GM21529 (cell line): ENCODE results near the gene TLE5.
"Not testable (repeated sequence)": the region's sequence is repeated elsewhere in the genome, so short reads cannot be mapped to it uniquely, and the experiment has no call there.

Experiments used
- ATAC-seq: cut with Tn5 transposase; IDR thresholded peaks from one replicate; pipeline ENCODE4 v1.9.1; 2021; ENCODE audit not compliant: unreplicated experiment

Gene TLE5

GRCh38 chr19:3045885-3046697 is 16.2 kb downstream of the TLE5 start:
- ATAC-seq = no peak

DNA sequence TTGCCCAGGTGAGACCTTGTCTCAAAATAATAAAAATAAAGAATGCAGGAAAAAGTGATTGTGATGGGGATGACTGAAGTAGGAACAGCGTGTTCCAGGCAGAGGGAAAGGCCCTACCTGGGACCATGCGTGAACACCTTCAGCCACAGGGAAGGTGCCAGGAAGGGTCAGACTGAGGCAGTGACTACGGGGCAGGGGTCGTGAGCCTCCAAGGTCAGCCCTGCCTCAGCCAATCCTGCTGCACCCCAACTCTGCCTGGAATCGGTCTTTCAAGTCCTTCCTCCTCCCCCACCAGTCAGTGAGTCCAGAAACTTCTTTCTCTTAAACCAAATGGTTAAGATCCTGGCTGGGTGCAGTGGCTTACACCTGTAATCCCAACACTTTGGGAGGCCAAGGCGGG is 17.1 kb downstream of the TLE5 start:
- no peak for ATAC-seq

- no peak for ATAC-seq
Measured at GRCh38 chr19:3042621-3043267, 19.6 kb downstream of the TLE5 start.

DNA sequence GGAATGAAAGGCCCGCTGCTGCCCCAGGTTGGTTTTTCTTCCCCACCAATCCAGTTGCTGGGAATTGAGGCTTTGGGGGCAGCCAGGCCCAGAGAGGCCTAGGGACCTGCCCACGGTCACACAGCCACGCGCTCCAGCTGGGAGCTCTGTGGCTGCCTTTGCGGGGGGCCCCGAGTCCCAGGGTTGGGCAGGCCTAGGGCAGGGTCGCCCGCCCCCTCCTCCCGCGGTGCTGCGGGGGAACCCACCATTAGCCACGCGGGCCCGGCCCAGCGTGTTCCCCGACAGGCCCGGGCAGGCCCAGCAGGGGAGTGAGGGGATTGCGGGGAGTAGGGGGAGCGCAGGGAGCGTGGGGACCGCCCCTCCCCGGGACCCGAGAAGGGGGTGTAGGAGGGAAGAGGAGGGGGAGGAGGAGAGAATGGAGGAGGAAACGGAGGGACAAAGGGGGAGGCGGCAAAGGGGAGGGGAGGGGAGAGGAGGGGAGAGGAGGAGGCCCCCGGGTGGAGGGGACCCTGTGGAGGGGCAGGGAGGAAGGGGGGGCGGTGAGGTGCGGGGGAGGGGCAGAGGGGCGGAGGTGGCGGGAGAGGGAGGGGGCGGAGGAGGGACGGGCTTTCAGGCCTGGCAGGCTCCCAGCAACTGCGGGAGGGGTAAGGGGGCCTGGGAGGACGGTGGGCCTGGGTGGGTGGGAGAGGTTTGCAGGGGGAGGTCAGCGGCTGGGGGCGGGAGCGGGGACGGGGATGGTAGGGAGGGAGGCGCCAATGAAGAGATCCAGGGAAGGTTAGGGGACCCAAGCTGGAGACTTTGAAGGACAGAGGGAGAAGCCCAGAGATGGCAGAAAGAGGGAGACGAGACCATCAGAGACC is 20.3 kb downstream of the TLE5 start:
- no peak for ATAC-seq

DNA sequence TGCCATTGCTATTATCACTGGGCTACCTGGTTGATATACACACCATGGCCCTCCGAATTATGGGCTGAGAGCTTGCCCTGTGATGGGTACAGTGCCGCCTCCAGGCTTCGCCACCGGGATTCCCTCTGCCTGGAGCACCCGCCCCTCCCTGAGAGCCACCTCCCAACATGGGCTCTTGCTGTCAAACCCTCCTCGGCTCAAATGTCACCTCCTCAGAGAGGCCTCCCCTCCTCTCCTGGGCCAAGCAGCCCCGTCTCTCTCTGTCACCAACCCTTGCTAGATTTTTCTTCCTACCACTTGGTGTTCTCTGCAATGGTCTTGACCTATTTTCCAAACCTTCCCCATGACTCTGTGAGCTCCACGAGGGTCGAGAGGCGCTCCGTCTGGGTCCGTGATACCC is 21.0 kb downstream of the TLE5 start:
- no peak for ATAC-seq

GRCh38 chr19:3039641-3040077 is 22.6 kb downstream of the TLE5 start:
- ATAC-seq = no peak

- ATAC-seq = no peak
Measured at GRCh38 chr19:3039125-3039524, 23.2 kb downstream of the TLE5 start.

- no peak for ATAC-seq
Measured at GRCh38 chr19:3038214-3038613, 24.1 kb downstream of the TLE5 start.

DNA sequence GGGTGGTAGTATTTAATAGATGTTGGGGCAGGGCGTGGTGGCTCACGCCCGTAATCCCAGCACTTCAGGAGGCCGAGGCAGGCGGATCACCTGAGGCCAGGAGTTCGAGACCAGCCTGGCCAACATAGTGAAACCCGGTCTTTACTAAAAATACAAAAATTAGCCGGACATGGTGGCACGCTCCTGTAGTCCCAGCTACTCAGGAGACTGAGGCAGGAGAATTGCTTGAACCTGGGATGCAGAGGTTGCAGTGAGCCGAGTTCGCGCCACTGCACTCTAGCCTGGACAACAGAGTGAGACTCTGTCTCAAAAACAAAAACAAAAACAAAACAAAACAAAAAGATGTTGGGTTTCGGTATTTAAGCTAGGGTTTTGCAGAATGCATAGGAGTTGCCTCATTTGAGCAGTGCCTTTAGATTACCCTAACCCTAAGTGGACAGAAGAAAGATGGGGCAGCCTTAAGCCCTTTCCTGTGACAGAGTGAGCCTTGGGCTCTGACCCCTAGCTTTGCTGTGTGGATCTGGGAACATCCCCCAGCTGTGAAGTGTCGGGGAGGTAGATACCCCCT is 25.2 kb downstream of the TLE5 start:
- ATAC-seq = not testable (repeated sequence)

DNA sequence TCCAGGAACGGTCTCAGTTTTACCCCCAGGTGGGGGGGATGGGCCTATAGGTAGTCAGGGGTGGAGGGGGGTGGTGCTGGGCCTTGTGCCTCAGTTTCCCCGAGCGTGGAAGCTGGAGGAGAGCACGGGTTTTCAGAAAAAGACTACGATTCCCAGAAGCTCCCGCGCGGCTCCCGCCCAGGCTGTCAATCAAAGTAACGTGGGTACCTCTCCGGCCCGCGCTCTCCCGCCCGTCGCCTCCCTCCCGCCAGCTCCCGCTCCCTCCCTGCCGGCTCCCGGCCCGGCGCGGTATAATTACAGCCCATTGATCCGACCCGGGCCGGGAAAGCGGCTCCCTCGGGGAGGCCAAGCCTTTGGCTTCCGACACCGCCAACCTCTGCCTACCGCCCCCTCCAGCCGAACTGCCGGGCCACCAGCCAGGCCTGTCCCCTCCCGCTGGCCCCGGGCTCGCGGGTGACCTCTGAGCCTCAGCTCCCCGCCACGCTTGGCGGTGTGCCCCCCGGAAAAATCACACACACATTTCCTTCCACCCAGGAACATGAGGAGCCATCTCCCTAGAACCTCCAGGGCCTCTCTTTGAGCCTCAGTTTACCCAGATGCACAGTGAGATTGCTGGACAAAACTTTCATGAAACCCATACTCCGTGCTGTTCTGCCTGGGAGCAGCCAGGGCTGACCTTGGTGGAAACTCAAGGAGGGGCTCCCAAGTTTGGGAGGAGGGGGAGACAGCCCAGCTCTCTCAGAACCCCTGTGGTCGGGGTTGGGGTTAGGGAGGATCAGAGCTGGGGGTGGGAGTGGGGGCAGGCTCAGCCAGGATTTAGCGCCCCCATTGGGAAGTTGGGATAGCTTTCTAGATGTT is 25.9 kb downstream of the TLE5 start:
- peak; percentile 41 for ATAC-seq

GRCh38 chr19:3035542-3036118 is 26.7 kb downstream of the TLE5 start:
- ATAC-seq = peak; percentile 82

- ATAC-seq = no peak
Measured at GRCh38 chr19:3034656-3035541, 27.4 kb downstream of the TLE5 start.

DNA sequence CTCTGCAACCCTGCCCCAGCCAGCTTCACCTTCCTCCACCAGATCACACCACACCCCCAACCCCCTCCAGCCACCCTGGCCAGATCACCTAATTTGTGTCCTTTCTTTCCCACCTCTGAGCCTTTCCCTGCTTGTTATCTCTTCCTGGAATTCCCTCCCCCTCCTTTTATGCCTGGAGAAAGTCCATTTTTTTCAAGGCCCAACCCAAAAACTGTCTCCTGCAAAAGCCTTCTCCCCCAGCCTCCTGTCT is 28.0 kb downstream of the TLE5 start:
- no peak for ATAC-seq

DNA sequence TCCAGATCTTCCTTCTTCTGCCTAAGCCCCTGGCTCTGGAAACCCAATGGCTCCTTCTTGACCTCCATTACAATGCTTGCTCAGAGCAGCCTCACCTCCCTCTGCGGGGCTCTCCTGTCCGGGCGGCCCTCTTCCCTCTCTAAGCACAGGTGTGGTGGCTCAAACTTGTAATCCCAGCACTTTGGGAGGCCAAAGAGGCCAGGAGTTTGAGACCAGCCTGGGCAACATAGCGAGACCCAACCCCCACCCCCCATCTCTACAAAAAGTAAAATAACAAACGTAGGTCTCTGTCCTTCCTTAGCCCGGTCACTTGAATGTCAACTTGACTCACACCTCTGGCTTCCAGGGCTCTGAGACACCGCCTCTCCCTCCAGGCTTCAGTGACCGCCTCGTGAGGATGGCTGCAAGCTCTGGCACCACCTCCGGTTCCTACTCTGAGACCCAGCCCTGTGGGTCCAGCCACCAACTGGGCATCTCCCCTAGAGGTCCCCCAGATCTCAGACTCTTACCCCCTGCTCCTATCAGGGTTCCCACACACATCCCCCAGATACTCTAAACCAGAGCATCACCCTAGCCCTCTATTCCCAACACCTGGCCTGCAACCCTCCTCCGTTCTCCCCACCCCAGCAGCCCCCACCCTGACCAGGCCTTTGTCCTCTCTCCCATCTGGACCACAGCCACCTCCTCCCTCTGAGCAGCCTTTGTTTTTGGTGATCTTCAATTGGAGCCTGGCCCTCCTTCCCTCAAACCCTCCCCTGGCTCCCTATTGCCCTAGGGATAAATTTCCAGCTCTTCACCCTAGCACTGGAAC is 28.5 kb downstream of the TLE5 start:
- ATAC-seq = no peak

- ATAC-seq = no peak
Measured at GRCh38 chr19:3031607-3031867, 30.8 kb downstream of the TLE5 start.

GRCh38 chr19:3029065-3029923 is 33.0 kb downstream of the TLE5 start, which contains the start of gene TLE2:
TSS of gene TLE2 (minus strand) at chr19:3029280. CDS start at chr19:3028904, 376 bp downstream.
- no peak for ATAC-seq

- ATAC-seq = no peak
Measured at GRCh38 chr19:3028305-3029064, 33.8 kb downstream of the TLE5 start.
